Cardiac fibroblast (primary cell): ENCODE measurements around the gene SH3BP1.
A peak's percentile ranks its signal among the peaks of the same experiment; 100 is the strongest.
"Not testable (repeated sequence)": the region's sequence is repeated elsewhere in the genome, so short reads cannot be mapped to it uniquely, and the experiment has no call there.

Experiments used
- DNase-seq, 2 donors: peaks; one replicate each; pipeline versions ENCODE4 v3.0.0 to v3.0.0-alpha.2; 2010; ENCODE audit warnings: low read depth in 2 of 2
- H3K4me3 ChIP-seq, 2 donors: replicated peaks in 1 of 2; 1 replicate in 1 of 2; 2 replicates in 1 of 2; pipeline ENCODE4 v1.5.1; 2011; ENCODE audit warnings: low read depth in 2 of 2, low read length in 2 of 2, mild to moderate bottlenecking in 2 of 2, moderate library complexity in 1 of 2
- TF ChIP-seq, protein P1 (sequence below): IDR thresholded peaks from one replicate; pipeline ENCODE4 v1.5.1; 2011; ENCODE audit warnings: low read depth, mild to moderate bottlenecking, low read length, inconsistent platforms

Gene SH3BP1

DNA sequence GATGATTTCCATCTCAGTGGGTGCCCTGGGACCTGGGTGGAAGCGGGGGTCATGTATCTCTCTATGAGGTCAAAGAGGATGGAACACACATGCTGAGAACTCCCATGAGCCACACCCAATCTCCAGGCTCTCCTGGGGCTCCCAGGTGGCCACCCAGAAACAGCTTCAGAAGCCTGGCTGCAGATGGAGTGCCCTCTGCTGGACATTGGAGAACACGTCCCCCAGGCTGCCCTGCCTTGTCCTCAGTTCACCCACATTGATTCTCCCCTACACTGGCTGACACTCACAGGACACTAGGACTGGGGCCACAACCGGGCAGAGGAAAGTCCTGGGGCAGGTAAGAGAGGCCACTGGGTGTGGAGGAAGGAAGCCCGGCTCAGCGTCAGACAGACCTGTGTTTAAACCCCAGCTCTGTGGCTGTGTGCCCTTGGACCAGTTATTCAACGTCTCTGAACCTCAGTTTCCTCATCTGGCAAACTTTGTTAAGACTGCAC lies 42.1 kb downstream of the SH3BP1 start:
- H3K4me3 ChIP-seq: no peak overlapping the region
- peak; percentile 84 to 90 for DNase-seq
- TF ChIP-seq, protein P1, sequence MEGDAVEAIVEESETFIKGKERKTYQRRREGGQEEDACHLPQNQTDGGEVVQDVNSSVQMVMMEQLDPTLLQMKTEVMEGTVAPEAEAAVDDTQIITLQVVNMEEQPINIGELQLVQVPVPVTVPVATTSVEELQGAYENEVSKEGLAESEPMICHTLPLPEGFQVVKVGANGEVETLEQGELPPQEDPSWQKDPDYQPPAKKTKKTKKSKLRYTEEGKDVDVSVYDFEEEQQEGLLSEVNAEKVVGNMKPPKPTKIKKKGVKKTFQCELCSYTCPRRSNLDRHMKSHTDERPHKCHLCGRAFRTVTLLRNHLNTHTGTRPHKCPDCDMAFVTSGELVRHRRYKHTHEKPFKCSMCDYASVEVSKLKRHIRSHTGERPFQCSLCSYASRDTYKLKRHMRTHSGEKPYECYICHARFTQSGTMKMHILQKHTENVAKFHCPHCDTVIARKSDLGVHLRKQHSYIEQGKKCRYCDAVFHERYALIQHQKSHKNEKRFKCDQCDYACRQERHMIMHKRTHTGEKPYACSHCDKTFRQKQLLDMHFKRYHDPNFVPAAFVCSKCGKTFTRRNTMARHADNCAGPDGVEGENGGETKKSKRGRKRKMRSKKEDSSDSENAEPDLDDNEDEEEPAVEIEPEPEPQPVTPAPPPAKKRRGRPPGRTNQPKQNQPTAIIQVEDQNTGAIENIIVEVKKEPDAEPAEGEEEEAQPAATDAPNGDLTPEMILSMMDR: peak; percentile 98

DNA sequence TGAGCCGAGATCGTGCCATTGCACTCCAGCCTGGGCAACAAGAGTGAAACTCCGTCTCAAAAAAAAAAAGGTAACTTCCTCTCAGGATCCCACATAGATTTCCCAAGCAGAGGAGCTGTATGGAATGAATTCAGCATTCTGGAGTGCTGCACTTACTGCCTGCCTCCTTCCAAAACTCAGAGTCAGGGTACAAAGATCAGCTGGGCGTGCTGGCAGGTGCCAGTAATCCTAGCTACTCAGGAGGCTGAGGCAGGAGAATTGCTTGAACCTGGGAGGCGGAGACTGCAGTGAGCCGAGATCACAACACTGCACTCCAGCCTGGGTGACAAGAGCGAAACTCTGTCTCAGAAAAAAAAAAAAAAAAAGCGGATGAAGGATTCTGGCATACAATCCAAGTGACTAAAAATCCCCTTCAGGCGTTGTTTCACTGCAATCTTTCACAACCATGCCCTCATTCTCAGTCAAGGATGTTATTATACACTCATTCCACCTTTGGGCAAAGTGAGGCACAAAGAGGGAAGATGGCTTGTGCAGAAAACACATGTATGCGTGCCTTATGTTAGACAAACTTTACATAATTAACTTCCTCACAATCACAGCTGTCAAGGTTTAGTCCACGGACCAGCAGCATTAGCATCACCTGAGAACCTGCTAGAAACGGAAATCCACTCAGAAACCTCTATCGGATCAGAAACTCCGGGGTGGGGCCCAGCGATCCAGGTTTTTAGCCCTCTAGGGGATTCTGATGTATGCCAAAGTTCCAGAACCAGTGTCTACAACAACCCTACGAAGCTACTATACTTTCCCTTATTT lies 45.5 kb downstream of the SH3BP1 start:
- TF ChIP-seq, protein P1: no peak
- no peak for DNase-seq
- no peak overlapping the region for H3K4me3 ChIP-seq

DNA sequence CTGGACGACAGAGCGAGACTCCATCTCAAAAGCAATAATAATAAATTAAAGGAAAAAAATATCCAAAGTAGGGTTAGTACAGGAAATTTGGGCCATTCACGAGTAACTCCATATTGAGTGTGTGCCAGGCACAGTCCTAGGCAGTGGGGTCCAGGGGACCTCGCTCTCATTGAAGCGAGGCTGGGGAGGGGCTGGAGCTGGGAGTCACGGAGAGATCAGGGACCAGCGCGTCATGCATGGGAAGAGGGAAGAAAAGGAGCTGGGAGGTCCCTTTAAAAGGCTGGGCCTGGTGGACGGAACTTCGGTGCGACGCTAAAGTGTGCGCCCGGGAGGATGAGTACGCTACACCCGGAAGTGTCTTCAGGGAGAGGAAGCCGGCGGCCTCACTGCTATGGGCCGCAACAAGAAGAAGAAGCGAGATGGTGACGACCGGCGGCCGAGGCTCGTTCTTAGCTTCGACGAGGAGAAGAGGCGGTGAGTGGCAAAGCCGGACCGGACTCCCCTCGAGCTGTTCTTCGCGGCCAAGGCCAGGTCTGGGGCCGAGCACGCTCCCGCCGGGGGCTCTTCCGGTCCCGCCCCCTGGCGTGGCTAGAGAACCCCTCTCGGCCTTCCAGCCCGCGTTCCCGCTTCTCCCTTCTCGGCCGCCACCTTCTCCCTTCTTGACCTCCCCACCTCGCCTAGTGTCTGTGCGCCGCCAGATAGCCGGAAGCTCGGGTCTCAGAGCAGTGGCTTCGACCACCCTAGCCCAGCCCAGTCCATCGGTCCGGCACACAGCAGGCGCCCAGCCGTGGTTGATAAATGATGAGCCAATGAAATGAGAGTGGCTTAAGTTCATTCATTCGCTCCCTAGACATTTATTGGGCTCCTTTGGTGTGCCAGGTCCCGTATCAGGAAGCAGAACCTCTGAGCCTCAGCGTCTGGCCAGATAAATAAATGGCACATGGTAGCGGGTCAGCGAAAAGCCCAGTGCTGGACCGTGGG lies 46.8 kb downstream of the SH3BP1 start, which contains the start of gene NOL12:
TSS of gene NOL12 (plus strand) at position 342 of the 981 bp plus-strand sequence. CDS start at position 392, 50 bp downstream.
- peak; percentile 91 to 94 for DNase-seq
- TF ChIP-seq, protein P1: no peak

DNA sequence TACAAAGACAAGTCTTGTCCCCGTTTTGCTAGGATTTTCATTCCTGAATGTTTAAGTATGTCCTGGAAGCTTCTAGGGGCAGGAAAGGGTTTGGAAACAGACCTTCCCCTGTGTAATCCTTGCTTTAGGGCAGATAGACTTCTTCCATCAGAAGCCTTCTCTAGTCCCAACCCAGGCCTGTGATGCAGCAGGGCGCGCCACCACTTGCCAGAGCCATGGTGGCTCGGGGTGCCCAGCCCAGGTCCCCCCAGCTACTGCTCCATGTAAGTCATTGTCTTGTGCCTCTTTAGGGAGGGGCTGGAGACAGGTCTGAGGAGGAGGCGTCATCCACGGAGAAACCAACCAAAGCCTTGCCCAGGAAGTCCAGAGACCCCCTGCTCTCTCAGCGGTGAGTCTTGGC lies 50.9 kb downstream of the SH3BP1 start:
- TF ChIP-seq, protein P1: no peak
- no peak for DNase-seq
- H3K4me3 ChIP-seq: no peak overlapping the region

More for the DNA sequence above, 46.8 kb downstream of the SH3BP1 start, which contains the start of gene NOL12:
- H3K4me3 ChIP-seq: peak within 1 kb of the TSS; percentile 88 to 96

DNA sequence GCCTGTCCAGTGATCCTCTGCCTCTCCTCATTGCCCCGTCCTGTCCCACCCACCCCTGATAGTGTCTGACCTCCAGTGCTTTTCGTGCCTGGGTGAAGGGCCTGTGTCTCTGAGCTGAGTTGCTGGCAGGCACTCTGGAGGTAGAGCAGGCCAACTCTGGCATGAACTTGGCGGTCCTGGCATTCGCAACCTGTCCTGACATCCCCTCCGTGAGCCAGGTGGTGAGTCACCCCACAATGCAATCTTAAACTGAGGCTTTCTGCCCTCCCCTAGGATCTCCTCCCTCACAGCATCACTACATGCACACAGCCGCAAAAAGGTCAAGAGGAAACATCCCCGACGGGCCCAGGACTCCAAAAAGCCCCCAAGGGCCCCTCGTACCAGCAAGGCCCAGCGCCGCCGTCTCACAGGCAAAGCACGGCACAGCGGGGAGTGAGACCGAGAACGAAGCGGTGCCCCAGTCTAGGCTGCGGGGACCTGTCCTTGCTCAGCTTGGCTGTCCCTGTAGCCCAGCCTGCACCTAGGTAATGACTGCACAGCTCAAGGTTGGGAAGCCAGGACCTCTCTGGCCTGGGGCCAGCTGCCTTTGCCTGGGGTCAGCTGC lies 51.5 kb downstream of the SH3BP1 start:
- H3K4me3 ChIP-seq: no peak overlapping the region
- DNase-seq: no peak
- TF ChIP-seq, protein P1: no peak

DNA sequence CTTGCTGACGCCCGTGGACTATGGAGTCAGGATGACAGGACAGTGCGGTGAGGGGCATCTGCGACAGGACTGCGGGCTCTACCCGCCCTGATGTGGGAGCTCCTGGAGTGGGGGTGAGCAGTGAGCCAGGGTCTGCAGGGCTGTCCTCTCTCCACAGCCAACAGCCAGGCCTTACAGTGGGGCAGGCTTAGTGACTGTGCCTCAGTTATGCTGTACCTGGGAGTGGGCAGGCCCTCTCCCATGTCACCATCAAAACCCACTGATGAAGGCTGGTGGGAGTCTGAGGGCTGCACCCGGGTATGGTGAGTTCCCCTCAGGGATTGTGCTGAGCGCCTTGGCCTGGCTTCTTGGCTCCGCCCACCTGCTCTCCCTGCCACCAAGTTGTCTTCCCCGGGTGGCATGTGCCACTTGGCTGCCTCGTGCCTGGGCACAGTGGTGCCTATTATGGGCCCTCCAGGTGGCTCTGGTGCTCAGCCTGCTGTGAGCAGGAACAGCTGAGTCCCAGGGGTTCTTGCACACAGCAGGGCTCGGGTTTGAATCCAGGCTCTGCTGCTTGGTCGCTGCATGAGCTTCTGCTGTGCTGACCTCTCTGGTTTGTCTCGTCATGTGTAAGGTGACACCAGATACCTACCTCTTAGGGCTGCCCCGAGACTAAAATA lies 53.3 kb downstream of the SH3BP1 start:
- no peak overlapping the region for H3K4me3 ChIP-seq
- TF ChIP-seq, protein P1: no peak
- DNase-seq: no peak

DNA sequence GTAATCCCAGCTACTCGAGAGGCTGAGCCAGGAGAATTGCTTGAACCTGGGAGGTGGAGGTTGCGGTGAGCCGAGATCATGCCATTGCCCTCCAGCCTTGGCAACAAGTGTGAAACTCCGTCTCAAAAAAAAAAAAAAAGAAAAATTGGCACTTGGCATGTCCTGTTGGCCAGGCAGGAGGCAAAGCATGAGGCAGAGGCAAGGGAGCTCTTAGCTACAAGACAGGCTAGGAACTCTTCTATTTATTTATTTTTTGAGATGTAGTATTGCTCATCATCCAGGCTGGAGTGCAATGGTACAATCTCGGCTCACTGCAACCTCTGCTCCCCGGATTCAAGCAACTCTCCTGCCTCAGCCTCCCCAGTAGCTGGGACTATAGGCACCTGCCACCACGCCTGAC lies 54.7 kb downstream of the SH3BP1 start:
- not testable (repeated sequence) for H3K4me3 ChIP-seq, DNase-seq

DNA sequence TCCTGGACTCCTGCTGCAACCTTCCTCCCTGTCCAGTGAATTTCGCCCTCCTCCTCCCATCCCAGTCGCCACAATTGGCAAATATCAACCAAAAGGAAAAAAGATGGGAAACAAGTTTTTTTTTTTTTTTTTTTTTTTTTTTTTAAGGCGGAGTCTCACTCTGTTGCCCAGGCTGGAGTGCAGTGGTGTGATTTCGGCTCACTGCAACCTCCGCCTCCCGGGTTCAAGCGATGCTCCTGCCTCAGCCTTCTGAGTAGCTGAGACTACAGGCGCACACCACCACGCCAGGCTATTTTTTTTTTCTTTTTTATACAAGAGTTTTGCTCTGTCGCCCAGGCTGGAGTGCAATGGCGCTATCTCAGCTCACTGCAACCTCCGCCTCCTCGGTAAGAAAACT lies 56.8 kb downstream of the SH3BP1 start:
- not testable (repeated sequence) for DNase-seq
- H3K4me3 ChIP-seq: peak overlapping the region in 1 of 2 donors; percentile 33
